Activated T-cell treated with anti-CD3 and anti-CD28 coated beads, Interleukin-2, amount 50 U/mL, for 48 hours (primary cell): Measurements from ENCODE around the gene CCDC185.
"Not testable (repeated sequence)": the region's sequence is repeated elsewhere in the genome, so short reads cannot be mapped to it uniquely, and the experiment has no call there.

ENCODE experiments used
- DNase-seq, 2 experiments: peaks; one replicate each; pipeline ENCODE4 v3.0.0-alpha.2; 2020

CCDC185 gene

GRCh38 chr1:223399393-223399792, 6.2 kb downstream of the CCDC185 start:
- not testable (repeated sequence) for DNase-seq

- no peak for DNase-seq
These were observed 8.9 kb downstream of the CCDC185 start for GRCh38 chr1:223401873-223402789.

GRCh38 chr1:223402790-223403142, 9.6 kb downstream of the CCDC185 start:
- no peak for DNase-seq

DNA sequence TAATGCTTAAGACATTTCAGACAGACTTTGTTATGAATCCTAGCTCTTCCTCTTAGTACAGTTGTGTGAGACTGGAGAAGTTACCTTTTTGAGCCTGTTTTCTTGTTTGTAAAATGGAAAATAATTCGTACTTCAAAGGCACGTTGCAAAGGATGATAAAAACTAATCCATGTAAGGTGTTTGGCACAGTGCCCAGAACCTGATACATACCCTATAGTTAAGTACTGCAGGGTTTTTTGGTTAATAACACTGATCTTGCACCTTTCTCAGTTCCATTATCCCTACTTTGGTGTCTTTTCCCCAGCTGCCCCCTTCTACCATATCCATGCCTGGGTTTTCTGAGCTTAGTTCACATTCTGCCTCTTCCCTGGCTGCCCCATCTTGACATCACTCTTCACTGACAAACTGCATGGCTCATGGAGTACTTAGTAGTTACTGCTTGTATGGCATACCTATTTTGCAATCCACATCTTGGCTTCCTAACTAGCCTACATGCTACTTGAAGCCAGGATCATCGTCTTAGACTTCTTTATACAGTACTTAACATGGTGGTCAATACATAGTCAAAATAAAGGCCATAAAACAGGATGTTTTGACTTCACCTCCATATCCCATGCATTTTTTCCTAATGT, 10.1 kb downstream of the CCDC185 start:
- DNase-seq = no peak

DNA sequence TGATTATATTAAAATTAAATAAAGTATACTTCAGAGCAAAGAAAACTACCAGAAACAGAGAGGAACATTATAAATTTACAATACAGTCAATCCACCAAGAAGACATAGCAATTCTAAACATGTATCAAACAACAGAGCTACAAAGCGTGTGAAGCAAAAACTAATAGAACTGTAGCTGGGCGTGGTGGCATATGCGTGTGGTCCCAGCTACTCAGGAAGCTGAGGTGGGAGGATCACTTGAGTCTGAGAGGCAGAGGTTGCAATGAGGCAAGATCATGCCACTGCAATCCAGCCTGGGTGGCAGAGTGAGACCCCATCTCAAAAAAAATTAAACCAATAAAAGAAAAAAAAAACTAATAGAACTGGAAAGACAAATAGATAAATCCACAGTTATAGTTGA, 12.3 kb downstream of the CCDC185 start:
- no peak for DNase-seq

DNA sequence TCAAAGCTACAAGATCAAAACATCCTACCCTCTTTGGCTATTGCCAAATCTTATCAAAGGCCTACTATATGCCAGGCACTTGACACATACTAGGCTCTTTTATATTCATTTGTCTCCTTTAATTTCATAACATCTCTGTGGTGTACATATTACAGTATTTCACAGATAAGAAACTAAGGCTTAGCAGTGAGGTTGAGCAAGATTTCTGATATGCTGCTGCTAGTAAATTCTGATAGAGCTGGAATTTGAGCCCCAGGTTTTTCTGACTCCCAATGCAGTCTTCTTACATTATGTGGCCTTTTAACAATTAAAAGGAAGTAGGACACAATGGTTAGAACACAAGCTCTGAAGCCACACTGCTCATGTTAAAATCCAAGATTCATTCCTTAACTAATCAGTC, 16.8 kb downstream of the CCDC185 start:
- DNase-seq = no peak

- no peak for DNase-seq
These were observed 18.1 kb downstream of the CCDC185 start for GRCh38 chr1:223411309-223411708.

- no peak for DNase-seq
These were observed 18.5 kb downstream of the CCDC185 start for GRCh38 chr1:223411710-223412109.

- no peak for DNase-seq
These were observed 20.0 kb downstream of the CCDC185 start for GRCh38 chr1:223413216-223413615.

- no peak for DNase-seq
These were observed 24.2 kb downstream of the CCDC185 start for GRCh38 chr1:223417444-223417843.

DNA sequence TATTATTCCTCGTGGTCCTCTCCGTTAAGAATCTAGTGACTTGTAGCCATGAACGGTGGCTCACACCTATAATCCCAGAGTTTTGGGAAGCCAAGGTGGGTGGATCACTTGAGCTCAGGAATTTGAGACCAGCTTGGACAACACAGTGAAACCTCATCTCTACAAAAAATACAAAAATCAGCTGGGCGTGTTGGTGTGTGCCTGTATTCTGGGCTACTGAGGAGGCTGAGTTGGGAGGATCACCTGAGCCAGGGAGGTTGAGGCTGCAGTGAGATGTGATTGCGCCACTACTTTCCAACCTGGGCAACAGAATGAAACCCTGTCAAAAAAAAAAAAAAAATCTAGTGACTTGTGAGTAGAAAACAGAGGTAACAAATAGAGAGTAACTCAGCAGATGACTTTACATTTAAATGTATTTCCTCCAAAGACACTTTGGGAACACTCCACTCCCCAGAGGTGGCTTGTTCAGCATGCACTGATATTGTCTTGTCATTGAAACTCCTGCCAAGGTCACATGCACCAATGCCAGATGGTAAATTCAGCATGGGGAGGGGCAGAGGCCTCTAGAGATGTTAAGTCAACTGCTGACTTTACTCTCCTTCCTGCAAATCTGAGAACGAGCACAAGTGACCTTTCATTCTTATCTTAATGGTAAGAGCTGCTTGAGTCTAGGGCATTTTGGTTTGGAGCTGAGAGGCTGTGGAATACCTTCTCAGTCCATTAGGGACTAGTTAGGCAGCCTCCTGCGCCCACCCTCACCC, 24.9 kb downstream of the CCDC185 start:
- DNase-seq = no peak

GRCh38 chr1:223419115-223419514, 25.9 kb downstream of the CCDC185 start:
- DNase-seq = no peak

DNA sequence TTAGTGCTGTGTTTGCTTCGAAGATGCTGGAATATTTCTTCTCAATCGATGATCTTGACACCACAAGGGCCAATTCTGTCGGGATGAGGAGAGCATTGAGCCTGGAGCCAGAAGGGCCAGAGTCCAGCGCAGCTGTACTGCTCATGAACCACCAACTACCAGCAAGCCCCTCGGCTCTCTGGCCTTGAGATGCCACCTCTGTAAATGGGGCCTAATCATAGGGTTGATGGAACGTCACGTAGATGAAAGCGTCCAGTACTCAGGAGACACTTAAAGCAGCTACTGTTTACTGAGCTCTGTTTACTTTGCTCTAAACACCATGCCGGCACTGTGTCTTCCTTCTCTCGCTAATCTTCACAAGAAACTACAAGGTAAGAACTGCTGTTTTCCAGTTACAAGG, 26.3 kb downstream of the CCDC185 start:
- no peak for DNase-seq

GRCh38 chr1:223421025-223421424, 27.8 kb downstream of the CCDC185 start:
- no peak for DNase-seq

- DNase-seq = no peak
These were observed 28.5 kb downstream of the CCDC185 start for GRCh38 chr1:223421676-223422075.

- DNase-seq = no peak
These were observed 29.7 kb downstream of the CCDC185 start for GRCh38 chr1:223422911-223423310.

- no peak for DNase-seq
These were observed 30.5 kb downstream of the CCDC185 start for GRCh38 chr1:223423641-223424233.

GRCh38 chr1:223425550-223425949, 32.3 kb downstream of the CCDC185 start:
- DNase-seq = no peak

GRCh38 chr1:223426936-223427335, 33.7 kb downstream of the CCDC185 start:
- DNase-seq = no peak

DNA sequence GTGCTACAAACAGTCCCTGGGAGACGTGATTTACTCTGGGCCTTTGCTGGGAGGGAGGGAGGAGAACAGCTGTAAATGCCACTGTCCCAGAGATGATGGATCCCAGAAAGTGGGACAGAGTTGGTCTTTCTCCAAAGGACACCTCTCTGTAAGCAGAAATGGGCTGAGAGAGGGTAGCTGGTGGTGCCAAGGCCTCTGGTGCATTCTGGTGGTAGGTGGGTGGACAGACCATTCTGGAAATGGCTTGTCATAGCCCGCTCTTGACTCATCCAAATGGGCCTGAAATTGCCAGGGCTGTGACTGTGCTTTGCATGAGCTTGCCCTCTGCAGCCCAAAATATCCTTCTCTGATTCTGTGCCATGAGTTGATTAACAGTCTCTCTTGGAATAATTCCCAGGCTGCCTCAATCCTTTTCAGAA, 36.1 kb downstream of the CCDC185 start:
- DNase-seq = no peak

GRCh38 chr1:223429821-223430220, 36.6 kb downstream of the CCDC185 start:
- no peak for DNase-seq

DNA sequence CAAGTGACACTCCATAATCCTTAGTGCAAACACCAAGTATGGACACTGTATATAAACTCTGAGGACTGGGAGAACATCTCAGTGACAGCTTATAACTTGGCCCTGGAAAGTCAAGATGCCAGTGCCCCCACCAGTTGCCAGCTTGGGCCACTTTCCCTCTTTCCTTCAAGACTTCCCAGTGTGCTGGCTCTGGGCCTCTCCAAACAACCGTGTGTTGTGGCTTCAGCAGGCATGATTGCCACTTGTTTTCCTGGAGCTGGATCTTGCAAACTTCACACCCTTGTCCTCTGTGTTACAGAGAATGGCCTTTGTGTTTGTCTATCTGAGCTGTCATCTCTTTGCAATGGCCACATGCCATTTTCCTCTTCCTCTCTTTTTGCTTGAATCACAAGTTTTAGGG, 37.0 kb downstream of the CCDC185 start:
- no peak for DNase-seq

- DNase-seq = no peak
These were observed 43.9 kb downstream of the CCDC185 start for GRCh38 chr1:223437151-223437550.
